Measurements from ENCODE around the gene TBC1D22B.

The TBC1D22B gene

GRCh38 chr6:37253486-37254007, 4.0 kb upstream of the TBC1D22B start:
- peak overlapping the region; percentile 27 for H3K9ac ChIP-seq (ENCODE audit: low read depth, low read length, poor library complexity, severe bottlenecking)
- no peak overlapping the region for H2AFZ ChIP-seq (ENCODE audit: low read length)
- TF ChIP-seq EZH2phosphoT487 (IDR thresholded peaks at IDR 0.05; ENCODE audit: borderline replicate concordance) (no peak), CTCF (conservative IDR thresholded peaks at IDR 0.05; ENCODE audit: low read length) (no peak)
- H3K4me3 ChIP-seq (ENCODE audit: low read length, poor library complexity, severe bottlenecking): peak overlapping the region; percentile 39
- H3K27me3 ChIP-seq (ENCODE audit: insufficient read depth, low read length, poor library complexity, severe bottlenecking): no peaks in the 10 kb centered on the region
- peak overlapping the region; percentile 81 for H3K4me2 ChIP-seq (ENCODE audit: low read depth, low read length, poor library complexity, severe bottlenecking)
- no peaks in the 10 kb centered on the region for H3K9me3 ChIP-seq (ENCODE audit: insufficient read depth, low read depth, low read length)
- H3K9me2 ChIP-seq (replicated peaks; ENCODE audit: low read depth, low read length): no peaks in the 10 kb centered on the region
- H3K36me3 ChIP-seq (ENCODE audit: insufficient read depth, low read length): no peaks in the 10 kb centered on the region
- no peaks in the 10 kb centered on the region for H3F3A ChIP-seq (ENCODE audit: low read depth)
- no peaks in the 10 kb centered on the region for H4K20me1 ChIP-seq (ENCODE audit: insufficient read depth, low read length, poor library complexity, severe bottlenecking)
- H3K4me1 ChIP-seq (ENCODE audit: insufficient read depth, low read length, poor library complexity, severe bottlenecking): peaks cover 56% of the 10 kb centered on the region
- peaks cover 63% of the 10 kb centered on the region for H3K79me2 ChIP-seq (ENCODE audit: insufficient read depth, low read length)

GRCh38 chr6:37254881-37255280, 2.7 kb upstream of the TBC1D22B start:
- Histone ChIP-seq H3K9me3 (ENCODE audit: insufficient read depth, low read depth, low read length) (no peaks in the 10 kb centered on the region), H2AFZ (ENCODE audit: low read length) (no peak overlapping the region), H4K20me1 (ENCODE audit: insufficient read depth, low read length, poor library complexity, severe bottlenecking) (no peaks in the 10 kb centered on the region), H3K4me2 (ENCODE audit: low read depth, low read length, poor library complexity, severe bottlenecking) (peak overlapping the region; percentile 81), H3K9ac (ENCODE audit: low read depth, low read length, poor library complexity, severe bottlenecking) (no peak overlapping the region), H3K4me3 (ENCODE audit: low read length, poor library complexity, severe bottlenecking) (peak overlapping the region; percentile 86), H3K9me2 (replicated peaks; ENCODE audit: low read depth, low read length) (no peaks in the 10 kb centered on the region), H3K4me1 (ENCODE audit: insufficient read depth, low read length, poor library complexity, severe bottlenecking) (peaks cover 62% of the 10 kb centered on the region), H3F3A (ENCODE audit: low read depth) (peaks cover 10% of the 10 kb centered on the region; the same call in 1 of the 2 replicates), H3K27me3 (ENCODE audit: insufficient read depth, low read length, poor library complexity, severe bottlenecking) (no peaks in the 10 kb centered on the region), H3K36me3 (ENCODE audit: insufficient read depth, low read length) (no peaks in the 10 kb centered on the region), H3K79me2 (ENCODE audit: insufficient read depth, low read length) (peaks cover 74% of the 10 kb centered on the region)
- TF ChIP-seq EZH2phosphoT487 (IDR thresholded peaks at IDR 0.05; ENCODE audit: borderline replicate concordance): no peak
- no peak for TF ChIP-seq CTCF (conservative IDR thresholded peaks at IDR 0.05; ENCODE audit: low read length)

- Histone ChIP-seq H3K4me1 (ENCODE audit: insufficient read depth, low read length, poor library complexity, severe bottlenecking) (peaks cover 66% of the 10 kb centered on the region), H2AFZ (ENCODE audit: low read length) (no peak overlapping the region), H3K4me2 (ENCODE audit: low read depth, low read length, poor library complexity, severe bottlenecking) (peak overlapping the region; percentile 81), H3F3A (ENCODE audit: low read depth) (peaks cover 13% of the 10 kb centered on the region; the same call in 1 of the 2 replicates), H3K36me3 (ENCODE audit: insufficient read depth, low read length) (no peaks in the 10 kb centered on the region), H3K79me2 (ENCODE audit: insufficient read depth, low read length) (peaks cover 85% of the 10 kb centered on the region), H3K9ac (ENCODE audit: low read depth, low read length, poor library complexity, severe bottlenecking) (peak overlapping the region; percentile 52), H3K9me3 (ENCODE audit: insufficient read depth, low read depth, low read length) (no peaks in the 10 kb centered on the region), H3K9me2 (replicated peaks; ENCODE audit: low read depth, low read length) (no peaks in the 10 kb centered on the region), H3K4me3 (ENCODE audit: low read length, poor library complexity, severe bottlenecking) (peak overlapping the region; percentile 86), H4K20me1 (ENCODE audit: insufficient read depth, low read length, poor library complexity, severe bottlenecking) (no peaks in the 10 kb centered on the region), H3K27me3 (ENCODE audit: insufficient read depth, low read length, poor library complexity, severe bottlenecking) (no peaks in the 10 kb centered on the region)
- TF ChIP-seq CTCF (conservative IDR thresholded peaks at IDR 0.05; ENCODE audit: low read length) (no peak), EZH2phosphoT487 (IDR thresholded peaks at IDR 0.05; ENCODE audit: borderline replicate concordance) (no peak)
These were observed 766 bp upstream of the TBC1D22B start for GRCh38 chr6:37256692-37257319.

All from Loucy (cell line).